Uterus (tissue), 4 donors: ENCODE results near the gene INKA1. TPM values are rescaled to one million over a fixed set of nuclear protein-coding genes. Genes with fewer than 3 reads are reported as not detected.

Experiments used
- DNase-seq, 2 donors: peaks; one replicate each; pipeline ENCODE4 v3.0.0-alpha.2; 2019 to 2020
- H3K27ac ChIP-seq, 2 donors: fragments of 200-600 bp; sonication (generic); 1 replicate in 1 of 2; 2 replicates in 1 of 2; pipeline ENCODE4 v1.5.1; 2016 to 2018
- H3K27me3 ChIP-seq, 2 donors: fragments of 200-600 bp; sonication (generic); one replicate each; pipeline ENCODE4 v1.5.1; 2018 to 2019; ENCODE audit warnings: control low read depth in 1 of 2
- H3K36me3 ChIP-seq, 2 donors: fragments of 200-600 bp; sonication (generic); one replicate each; pipeline ENCODE4 v1.5.1; 2019; ENCODE audit warnings: control low read depth in 1 of 2
- H3K4me1 ChIP-seq, 2 donors: fragments of 200-600 bp; sonication (generic); one replicate each; pipeline ENCODE4 v1.5.1; 2018 to 2019; ENCODE audit warnings: control low read depth in 1 of 2
- H3K4me3 ChIP-seq, 2 donors: fragments of 200-600 bp; sonication (generic); 1 replicate in 1 of 2; 2 replicates in 1 of 2; pipeline ENCODE4 v1.5.1; 2018 to 2019; ENCODE audit warnings: mild to moderate bottlenecking in 1 of 2
- H3K9me3 ChIP-seq, 2 donors: fragments of 200-600 bp; sonication (generic); one replicate each; pipeline ENCODE4 v1.5.1; 2019; ENCODE audit warnings: control low read depth in 1 of 2
- POLR2A ChIP-seq, 2 donors: fragments of 450-650 bp; IDR thresholded peaks; one replicate each; pipeline ENCODE4 v1.6.1; 2016; ENCODE audit warnings: antibody characterized with exemption in 2 of 2, mild to moderate bottlenecking in 1 of 2, moderate library complexity in 1 of 2
- intact Hi-C: fragments of 100-400 bp; cut with DNase I; formaldehyde crosslinking; loops from one replicate; pipeline ENCODE4 v1.15.1; 2023; ENCODE audit warnings: low total_unique reads
- microRNA-seq: library from miRNA; unstranded; fragments of <30 nt; microRNA quantifications from one replicate; pipeline ENCODE4, GENCODE V29; 2016; ENCODE audit warnings: borderline microRNAs expressed, borderline replicate concordance
- small RNA-seq: library from RNA; depleted of rRNA; stranded (forward); fragments of <200 nt; gene quantifications from one replicate; pipeline ENCODE3, GENCODE V24; 2016
- total RNA-seq, 4 donors: library from RNA; depleted of rRNA in 3 of 4; stranded (reverse); fragments of >200 nt in 3 of 4; gene quantifications; one replicate each; pipeline versions ENCODE4 v1.1.0 to v1.2.4, GENCODE V29; 2014 to 2023
- TF ChIP-seq, protein P1 (sequence below), 4 experiments: fragments of 200-600 bp in 2 of 4; fragments of 450-650 bp in 2 of 4; sonication (generic) in 2 of 4; IDR thresholded peaks; one replicate each; pipeline ENCODE4 v1.5.1; 2016 to 2019; ENCODE audit warnings: antibody characterized with exemption in 4 of 4, mild to moderate bottlenecking in 2 of 4, moderate library complexity in 1 of 4
- donor health status: DM: yes; HTN: yes; CAD: no.

INKA1 gene
- total RNA-seq, 4 donors from 2014 or later: 3.1 to 16.7 (median 6.6) TPM

DNA sequence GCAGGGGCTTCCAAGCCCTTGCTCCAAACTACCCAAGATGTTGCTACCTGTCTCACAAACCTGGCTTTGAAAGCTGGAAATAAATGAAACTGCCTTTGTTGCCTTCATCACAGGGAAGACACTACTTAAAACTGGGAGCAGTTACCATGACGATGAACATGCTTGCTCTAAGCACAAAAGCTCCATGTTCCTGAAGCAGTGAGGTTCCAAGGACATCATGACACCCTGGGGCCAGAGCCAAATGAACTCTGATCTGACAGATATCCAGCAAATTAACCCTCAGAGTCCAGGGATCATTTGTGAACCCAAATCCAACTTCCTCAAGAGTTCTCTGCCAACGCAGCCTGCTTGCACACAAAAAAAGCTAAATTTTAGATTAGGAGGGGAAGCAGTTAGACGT is 42.6 kb downstream of the INKA1 start:
- Histone ChIP-seq H3K4me3 (no peak overlapping the region), H3K27ac (no peak overlapping the region), H3K27me3 (no peaks in the 10 kb centered on the region), H3K36me3 (no peaks in the 10 kb centered on the region), H3K4me1 (no peaks in the 10 kb centered on the region), H3K9me3 (no peaks in the 10 kb centered on the region)
- intact Hi-C loops: no loop called here
- no peak for DNase-seq
- TF ChIP-seq POLR2A (IDR thresholded peaks at IDR 0.05): no peak
- TF ChIP-seq, protein P1, sequence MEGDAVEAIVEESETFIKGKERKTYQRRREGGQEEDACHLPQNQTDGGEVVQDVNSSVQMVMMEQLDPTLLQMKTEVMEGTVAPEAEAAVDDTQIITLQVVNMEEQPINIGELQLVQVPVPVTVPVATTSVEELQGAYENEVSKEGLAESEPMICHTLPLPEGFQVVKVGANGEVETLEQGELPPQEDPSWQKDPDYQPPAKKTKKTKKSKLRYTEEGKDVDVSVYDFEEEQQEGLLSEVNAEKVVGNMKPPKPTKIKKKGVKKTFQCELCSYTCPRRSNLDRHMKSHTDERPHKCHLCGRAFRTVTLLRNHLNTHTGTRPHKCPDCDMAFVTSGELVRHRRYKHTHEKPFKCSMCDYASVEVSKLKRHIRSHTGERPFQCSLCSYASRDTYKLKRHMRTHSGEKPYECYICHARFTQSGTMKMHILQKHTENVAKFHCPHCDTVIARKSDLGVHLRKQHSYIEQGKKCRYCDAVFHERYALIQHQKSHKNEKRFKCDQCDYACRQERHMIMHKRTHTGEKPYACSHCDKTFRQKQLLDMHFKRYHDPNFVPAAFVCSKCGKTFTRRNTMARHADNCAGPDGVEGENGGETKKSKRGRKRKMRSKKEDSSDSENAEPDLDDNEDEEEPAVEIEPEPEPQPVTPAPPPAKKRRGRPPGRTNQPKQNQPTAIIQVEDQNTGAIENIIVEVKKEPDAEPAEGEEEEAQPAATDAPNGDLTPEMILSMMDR (IDR thresholded peaks at IDR 0.05): no peak

Small RNAs within 50 kb of the gene (microRNA-seq; reads per million reads assigned to microRNA genes)
- not detected for gene MIR5193

Small RNAs within 50 kb of the gene (small RNA-seq; reads per million reads assigned to genes)
- gene COX6CP14: not detected

Other genes starting within 250 kb of the INKA1 start
- gene BSN, start 248.8 kb upstream of the INKA1 start, total RNA-seq: under 1 TPM; 0.29 to 0.95 (median 0.60) TPM
- gene APEH, start 128.9 kb upstream of the INKA1 start, total RNA-seq: 10 to 100 TPM; 35.3 to 78.7 (median 61.4) TPM
- gene MST1, start 113.8 kb upstream of the INKA1 start, total RNA-seq: 10 to 100 TPM in 2 of 4 donors, 1 to 10 TPM in 1, not detected in 1; 5.1 to 11.5 (median 10.4) TPM
- 10 to 100 TPM; 10.9 to 47.3 (median 25.3) TPM for gene RNF123, start 113.7 kb upstream of the INKA1 start, total RNA-seq
- gene AMIGO3, start 83.6 kb upstream of the INKA1 start, total RNA-seq: not detected
- 10 to 100 TPM in 3 of 4 donors, 1 to 10 TPM in 1; 7.7 to 44.8 (median 27.1) TPM for gene GMPPB, start 79.3 kb upstream of the INKA1 start, total RNA-seq
- 10 to 100 TPM; 41.8 to 58.4 (median 50.9) TPM for gene IP6K1, start 16.7 kb upstream of the INKA1 start, total RNA-seq
- gene CDHR4, start 3.4 kb upstream of the INKA1 start, total RNA-seq: 1 to 10 TPM in 1 of 4 donors, under 1 TPM in 1, not detected in 2; 0.41 to 1.6 TPM
- 100 to 1,000 TPM in 1 of 4 donors, 10 to 100 TPM in 3; 21.3 to 114 (median 63.0) TPM for gene UBA7, start 10.7 kb downstream of the INKA1 start, total RNA-seq
- gene TRAIP, start 53.3 kb downstream of the INKA1 start, total RNA-seq: 10 to 100 TPM in 1 of 4 donors, 1 to 10 TPM in 3; 1.5 to 17.4 (median 4.0) TPM
- gene CAMKV, start 66.6 kb downstream of the INKA1 start, total RNA-seq: under 1 TPM in 1 of 4 donors, not detected in 3; 0.28 TPM
- 1 to 10 TPM in 2 of 4 donors, under 1 TPM in 2; under 0.01 to 4.9 (median 1.5) TPM for gene MST1R, start 100.6 kb downstream of the INKA1 start, total RNA-seq
- 1 to 10 TPM; 1.0 to 9.3 (median 5.2) TPM for gene MON1A, start 126.5 kb downstream of the INKA1 start, total RNA-seq
- 100 to 1,000 TPM in 2 of 4 donors, 10 to 100 TPM in 2; 63.2 to 143 (median 116) TPM for gene RBM6, start 136.9 kb downstream of the INKA1 start, total RNA-seq